T1000 (cell line): Measurements from ENCODE around the gene CCDC66.
"Not testable (repeated sequence)": the region's sequence is repeated elsewhere in the genome, so short reads cannot be mapped to it uniquely, and the experiment has no call there.

ENCODE experiments used
- DNase-seq: peaks from one replicate; lab custom pipeline; 2025; ENCODE audit warnings: mixed read lengths; lab: John Stamatoyannopoulos, UW

Gene CCDC66

GRCh38 chr3:56556908-56557830 lies at the start of gene CCDC66:
CCDC66 (plus strand) TSS chr3:56557175; CDS start chr3:56557243, 68 bp downstream.
- peak; percentile 86 for DNase-seq

- DNase-seq: no peak
Observed at GRCh38 chr3:56519641-56520040, 37.3 kb upstream of the CCDC66 start.

GRCh38 chr3:56522374-56522773 lies 34.6 kb upstream of the CCDC66 start:
- DNase-seq: no peak

GRCh38 chr3:56525291-56525690 lies 31.7 kb upstream of the CCDC66 start:
- DNase-seq: no peak

- DNase-seq: no peak
Observed at GRCh38 chr3:56536735-56537134, 20.2 kb upstream of the CCDC66 start.

- DNase-seq: no peak
Observed at GRCh38 chr3:56547486-56547885, 9.5 kb upstream of the CCDC66 start.

- no peak for DNase-seq
Observed at GRCh38 chr3:56557831-56558170, 826 bp downstream of the CCDC66 start.

GRCh38 chr3:56573501-56573900 lies 16.5 kb downstream of the CCDC66 start:
- no peak for DNase-seq

- not testable (repeated sequence) for DNase-seq
Observed at GRCh38 chr3:56581941-56582340, 25.0 kb downstream of the CCDC66 start.

- not testable (repeated sequence) for DNase-seq
Observed at GRCh38 chr3:56584275-56584674, 27.3 kb downstream of the CCDC66 start.

- no peak for DNase-seq
Observed at GRCh38 chr3:56590814-56591213, 33.8 kb downstream of the CCDC66 start.

GRCh38 chr3:56591262-56591661 lies 34.3 kb downstream of the CCDC66 start:
- no peak for DNase-seq

- DNase-seq: no peak
Observed at GRCh38 chr3:56593455-56594158, 36.6 kb downstream of the CCDC66 start.

- no peak for DNase-seq
Observed at GRCh38 chr3:56595975-56596840, 39.2 kb downstream of the CCDC66 start.

- DNase-seq: not testable (repeated sequence)
Observed at GRCh38 chr3:56608479-56608878, 51.5 kb downstream of the CCDC66 start.

- DNase-seq: no peak
Observed at GRCh38 chr3:56610669-56611335, 53.8 kb downstream of the CCDC66 start.

- no peak for DNase-seq
Observed at GRCh38 chr3:56611364-56611763, 54.4 kb downstream of the CCDC66 start.

GRCh38 chr3:56612146-56612545 lies 55.2 kb downstream of the CCDC66 start:
- DNase-seq: no peak

- no peak for DNase-seq
Observed at GRCh38 chr3:56613016-56613415, 56.0 kb downstream of the CCDC66 start.

GRCh38 chr3:56616478-56617006 lies 59.6 kb downstream of the CCDC66 start:
- DNase-seq: no peak

GRCh38 chr3:56620371-56620770 lies 63.4 kb downstream of the CCDC66 start:
- DNase-seq: no peak
